Loucy (cell line): Measurements from ENCODE around the gene TMEM131.

Source experiments
- H2AFZ ChIP-seq: fragments of 200-600 bp; sonication (generic); 2 replicates; pipeline ENCODE4 v1.6.0; 2016; ENCODE audit warnings: antibody characterized with exemption, mild to moderate bottlenecking, low read length, moderate library complexity
- H3F3A ChIP-seq: fragments of 200-600 bp; 2 replicates; pipeline ENCODE4 v1.6.0; 2016; ENCODE audit warnings: antibody characterized with exemption, low read depth, mild to moderate bottlenecking
- H3K27me3 ChIP-seq: fragments of 200-600 bp; sonication (generic); 2 replicates; pipeline ENCODE4 v1.6.1; 2014; ENCODE audit warnings: low read length, mild to moderate bottlenecking; ENCODE audit not compliant: insufficient read depth, poor library complexity, severe bottlenecking
- H3K36me3 ChIP-seq: fragments of 200-600 bp; sonication (generic); 2 replicates; pipeline ENCODE4 v1.6.1; 2016; ENCODE audit warnings: low read length; ENCODE audit not compliant: insufficient read depth
- H3K4me1 ChIP-seq: fragments of 200-600 bp; sonication (generic); 2 replicates; pipeline ENCODE4 v1.5.1; 2014; ENCODE audit warnings: low read length, mild to moderate bottlenecking; ENCODE audit not compliant: insufficient read depth, poor library complexity, severe bottlenecking
- H3K4me2 ChIP-seq: fragments of 200-600 bp; sonication (generic); 2 replicates; pipeline ENCODE4 v1.6.0; 2014; ENCODE audit warnings: antibody characterized with exemption, low read length, low read depth, mild to moderate bottlenecking; ENCODE audit not compliant: poor library complexity, severe bottlenecking
- H3K4me3 ChIP-seq: fragments of 200-600 bp; sonication (generic); 2 replicates; pipeline ENCODE4 v1.5.1; 2014; ENCODE audit warnings: low read length, mild to moderate bottlenecking, mixed read lengths; ENCODE audit not compliant: poor library complexity, severe bottlenecking
- H3K79me2 ChIP-seq: fragments of 200-600 bp; sonication (generic); 2 replicates; pipeline ENCODE4 v1.6.1; 2014; ENCODE audit warnings: low read length; ENCODE audit not compliant: insufficient read depth
- H3K9ac ChIP-seq: fragments of 200-600 bp; sonication (generic); 2 replicates; pipeline ENCODE4 v1.6.0; 2014; ENCODE audit warnings: mild to moderate bottlenecking, low read depth, low read length, moderate library complexity; ENCODE audit not compliant: poor library complexity, severe bottlenecking
- H3K9me2 ChIP-seq: fragments of 200-600 bp; sonication (generic); replicated peaks from 2 replicates; pipeline ENCODE4 v1.6.1; 2016; ENCODE audit warnings: low read depth, low read length, mixed read lengths
- H3K9me3 ChIP-seq: fragments of 200-600 bp; sonication (generic); 2 replicates; pipeline ENCODE4 v1.6.1; 2014; ENCODE audit warnings: mild to moderate bottlenecking, antibody characterized with exemption, low read length, low read depth; ENCODE audit not compliant: insufficient read depth
- H4K20me1 ChIP-seq: fragments of 200-600 bp; sonication (generic); 2 replicates; pipeline ENCODE4 v1.6.0; 2014; ENCODE audit warnings: antibody characterized with exemption, low read length, mild to moderate bottlenecking; ENCODE audit not compliant: insufficient read depth, poor library complexity, severe bottlenecking
- EZH2phosphoT487 ChIP-seq: fragments of 200-600 bp; IDR thresholded peaks from 2 replicates; pipeline ENCODE4 v1.6.1; 2018; ENCODE audit warnings: antibody characterized with exemption, mild to moderate bottlenecking, moderate library complexity, borderline replicate concordance
- TF ChIP-seq, protein P1 (sequence below): fragments of 200-600 bp; sonication (generic); conservative IDR thresholded peaks from 2 replicates; pipeline ENCODE4 v1.5.1; 2014; ENCODE audit warnings: mild to moderate bottlenecking, antibody characterized with exemption, low read length

The TMEM131 gene

DNA sequence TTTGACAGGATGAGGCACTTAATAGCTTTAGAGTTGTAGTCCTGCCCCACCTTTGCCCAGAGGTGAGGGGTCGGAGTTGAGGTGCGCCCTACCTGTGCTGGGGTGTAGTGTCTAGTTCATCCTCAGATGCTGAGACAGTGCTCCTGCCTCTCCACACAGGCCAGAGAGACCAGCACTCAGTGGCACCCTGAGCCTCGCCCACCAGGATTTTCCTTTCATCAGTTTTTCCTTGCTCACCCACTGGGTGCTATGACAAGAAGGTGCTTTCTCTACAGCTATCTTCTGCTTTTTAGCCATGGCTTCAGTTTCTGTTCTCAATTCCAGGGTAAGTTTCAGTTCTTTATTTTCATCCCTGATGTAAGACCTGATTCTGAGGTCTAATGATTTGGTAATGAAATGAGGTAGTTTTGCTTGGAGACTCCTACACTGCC is 16.8 kb upstream of the TMEM131 start:
- no peaks in the 10 kb centered on the region for H3F3A ChIP-seq
- H3K36me3 ChIP-seq: no peaks in the 10 kb centered on the region
- H4K20me1 ChIP-seq: no peaks in the 10 kb centered on the region
- no peak overlapping the region for H3K9ac ChIP-seq
- H2AFZ ChIP-seq: no peak overlapping the region
- H3K4me1 ChIP-seq: peaks cover 13% of the 10 kb centered on the region
- H3K9me2 ChIP-seq: no peaks in the 10 kb centered on the region
- no peaks in the 10 kb centered on the region for H3K79me2 ChIP-seq
- no peak overlapping the region for H3K4me2 ChIP-seq
- no peak for TF ChIP-seq EZH2phosphoT487
- TF ChIP-seq, protein P1, sequence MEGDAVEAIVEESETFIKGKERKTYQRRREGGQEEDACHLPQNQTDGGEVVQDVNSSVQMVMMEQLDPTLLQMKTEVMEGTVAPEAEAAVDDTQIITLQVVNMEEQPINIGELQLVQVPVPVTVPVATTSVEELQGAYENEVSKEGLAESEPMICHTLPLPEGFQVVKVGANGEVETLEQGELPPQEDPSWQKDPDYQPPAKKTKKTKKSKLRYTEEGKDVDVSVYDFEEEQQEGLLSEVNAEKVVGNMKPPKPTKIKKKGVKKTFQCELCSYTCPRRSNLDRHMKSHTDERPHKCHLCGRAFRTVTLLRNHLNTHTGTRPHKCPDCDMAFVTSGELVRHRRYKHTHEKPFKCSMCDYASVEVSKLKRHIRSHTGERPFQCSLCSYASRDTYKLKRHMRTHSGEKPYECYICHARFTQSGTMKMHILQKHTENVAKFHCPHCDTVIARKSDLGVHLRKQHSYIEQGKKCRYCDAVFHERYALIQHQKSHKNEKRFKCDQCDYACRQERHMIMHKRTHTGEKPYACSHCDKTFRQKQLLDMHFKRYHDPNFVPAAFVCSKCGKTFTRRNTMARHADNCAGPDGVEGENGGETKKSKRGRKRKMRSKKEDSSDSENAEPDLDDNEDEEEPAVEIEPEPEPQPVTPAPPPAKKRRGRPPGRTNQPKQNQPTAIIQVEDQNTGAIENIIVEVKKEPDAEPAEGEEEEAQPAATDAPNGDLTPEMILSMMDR: no peak
- no peaks in the 10 kb centered on the region for H3K27me3 ChIP-seq
- H3K4me3 ChIP-seq: no peak overlapping the region
- no peaks in the 10 kb centered on the region for H3K9me3 ChIP-seq

DNA sequence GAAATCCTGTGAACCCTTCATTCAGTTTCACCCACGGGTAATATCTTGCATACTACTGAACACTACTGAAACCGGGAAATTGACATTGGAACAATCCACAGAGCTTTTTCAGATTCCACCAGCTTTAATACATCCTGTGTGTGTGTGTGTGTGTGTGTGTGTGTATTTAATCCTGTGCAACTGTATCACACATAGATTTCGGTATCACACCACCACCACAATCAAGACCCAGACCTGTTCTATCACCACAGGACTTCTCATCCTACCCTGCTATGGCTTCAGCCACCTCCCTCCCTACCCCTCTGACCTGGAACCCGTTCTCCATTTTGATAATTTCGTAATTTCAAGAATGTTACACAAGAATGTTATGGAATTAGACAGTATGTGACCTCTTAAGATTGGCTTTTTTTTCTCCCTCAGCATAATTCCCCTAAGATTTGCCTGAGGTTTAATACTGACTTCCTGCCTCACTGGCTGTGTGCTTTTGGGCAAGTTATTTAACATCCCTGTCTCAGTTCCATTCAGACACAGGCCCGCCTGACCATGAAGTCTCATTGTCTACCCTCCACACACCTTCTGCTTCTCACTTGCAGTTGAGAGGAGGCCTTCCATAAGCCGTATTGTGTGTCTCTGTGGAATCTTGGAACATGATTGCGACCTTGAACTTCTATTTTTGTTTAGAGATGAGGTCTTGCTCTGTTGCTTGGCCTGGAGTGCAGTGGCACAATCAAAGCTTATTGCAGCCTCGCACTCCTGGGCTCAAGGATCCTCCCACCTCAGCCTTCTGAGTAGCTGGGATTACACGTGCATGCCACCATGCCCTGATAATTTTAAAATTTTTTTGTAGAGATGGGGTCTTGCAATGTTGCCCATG is 14.4 kb upstream of the TMEM131 start:
- no peaks in the 10 kb centered on the region for H3K9me3 ChIP-seq
- no peaks in the 10 kb centered on the region for H3K79me2 ChIP-seq
- no peak overlapping the region for H3K4me3 ChIP-seq
- H3K9ac ChIP-seq: no peak overlapping the region
- no peak for TF ChIP-seq EZH2phosphoT487
- TF ChIP-seq, protein P1: no peak
- peaks cover 13% of the 10 kb centered on the region for H3K4me1 ChIP-seq
- H3K9me2 ChIP-seq: no peaks in the 10 kb centered on the region
- H3K27me3 ChIP-seq: no peaks in the 10 kb centered on the region
- no peaks in the 10 kb centered on the region for H3K36me3 ChIP-seq
- H4K20me1 ChIP-seq: no peaks in the 10 kb centered on the region
- H3K4me2 ChIP-seq: no peak overlapping the region
- peak overlapping the region; percentile 32; the same call in 1 of the 2 replicates for H2AFZ ChIP-seq
- no peaks in the 10 kb centered on the region for H3F3A ChIP-seq

DNA sequence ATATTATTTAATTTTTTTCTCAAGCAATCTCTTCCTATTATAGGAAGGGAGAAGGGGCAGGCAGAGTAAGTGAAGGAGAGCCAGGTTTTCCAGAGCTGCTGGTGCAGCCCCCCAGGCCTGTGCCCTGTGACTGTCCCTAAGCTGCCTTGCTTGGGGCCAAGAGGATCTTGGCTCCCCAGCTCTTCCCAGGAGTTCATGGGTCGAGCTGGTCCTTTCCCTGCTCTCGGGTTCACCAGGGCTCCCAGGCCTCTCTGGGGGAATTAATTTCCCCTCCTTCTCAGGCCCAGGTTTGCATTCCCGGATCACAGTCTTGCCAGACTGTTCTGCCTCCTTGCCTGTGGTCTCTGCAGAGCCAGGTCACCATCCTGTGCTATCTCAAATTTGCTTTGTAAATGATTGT is 12.7 kb upstream of the TMEM131 start:
- H3F3A ChIP-seq: no peaks in the 10 kb centered on the region
- no peaks in the 10 kb centered on the region for H3K9me3 ChIP-seq
- H3K9ac ChIP-seq: no peak overlapping the region
- TF ChIP-seq, protein P1: no peak
- no peak for TF ChIP-seq EZH2phosphoT487
- H3K4me1 ChIP-seq: peaks cover 13% of the 10 kb centered on the region
- no peaks in the 10 kb centered on the region for H3K79me2 ChIP-seq
- no peaks in the 10 kb centered on the region for H4K20me1 ChIP-seq
- H3K4me3 ChIP-seq: no peak overlapping the region
- H3K4me2 ChIP-seq: no peak overlapping the region
- H2AFZ ChIP-seq: no peak overlapping the region
- H3K36me3 ChIP-seq: no peaks in the 10 kb centered on the region
- no peaks in the 10 kb centered on the region for H3K27me3 ChIP-seq
- H3K9me2 ChIP-seq: no peaks in the 10 kb centered on the region
